22Rv1 (cell line): ENCODE measurements around the gene PCNX1.

Experiments
- ZFX ChIP-seq: fragments of 450-650 bp; IDR thresholded peaks from 2 replicates; pipeline ENCODE4 v1.6.1; 2017; ENCODE audit warnings: antibody characterized with exemption, borderline replicate concordance
- TF ChIP-seq, protein P1 (sequence below): fragments of 450-650 bp; IDR thresholded peaks from 2 replicates; pipeline ENCODE4 v1.5.1; 2017; ENCODE audit warnings: mild to moderate bottlenecking

GRCh38 chr14:70916799-70917198 lies 9.5 kb downstream of the PCNX1 start:
- TF ChIP-seq, protein P1, sequence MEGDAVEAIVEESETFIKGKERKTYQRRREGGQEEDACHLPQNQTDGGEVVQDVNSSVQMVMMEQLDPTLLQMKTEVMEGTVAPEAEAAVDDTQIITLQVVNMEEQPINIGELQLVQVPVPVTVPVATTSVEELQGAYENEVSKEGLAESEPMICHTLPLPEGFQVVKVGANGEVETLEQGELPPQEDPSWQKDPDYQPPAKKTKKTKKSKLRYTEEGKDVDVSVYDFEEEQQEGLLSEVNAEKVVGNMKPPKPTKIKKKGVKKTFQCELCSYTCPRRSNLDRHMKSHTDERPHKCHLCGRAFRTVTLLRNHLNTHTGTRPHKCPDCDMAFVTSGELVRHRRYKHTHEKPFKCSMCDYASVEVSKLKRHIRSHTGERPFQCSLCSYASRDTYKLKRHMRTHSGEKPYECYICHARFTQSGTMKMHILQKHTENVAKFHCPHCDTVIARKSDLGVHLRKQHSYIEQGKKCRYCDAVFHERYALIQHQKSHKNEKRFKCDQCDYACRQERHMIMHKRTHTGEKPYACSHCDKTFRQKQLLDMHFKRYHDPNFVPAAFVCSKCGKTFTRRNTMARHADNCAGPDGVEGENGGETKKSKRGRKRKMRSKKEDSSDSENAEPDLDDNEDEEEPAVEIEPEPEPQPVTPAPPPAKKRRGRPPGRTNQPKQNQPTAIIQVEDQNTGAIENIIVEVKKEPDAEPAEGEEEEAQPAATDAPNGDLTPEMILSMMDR, result no peak
- no peak for TF ChIP-seq ZFX
